Esophagus muscularis mucosa (tissue), 4 donors: Measurements from ENCODE around the gene GBF1. TPM values are rescaled to one million over a fixed set of nuclear protein-coding genes. Genes with fewer than 3 reads are reported as not detected.

ENCODE experiments used
- DNase-seq: peaks from one replicate; pipeline ENCODE4 v3.0.0-alpha.2; 2017; ENCODE audit errors: extremely low spot score
- H3K27ac ChIP-seq, 4 donors: fragments of 200-600 bp; sonication (generic); replicated peaks in 1 of 4; 1 replicate in 3 of 4; 2 replicates in 1 of 4; pipeline ENCODE4 v1.5.1; 2016 to 2019; ENCODE audit warnings: mild to moderate bottlenecking in 1 of 4
- H3K27me3 ChIP-seq, 4 donors: fragments of 200-600 bp; sonication (generic); one replicate each; pipeline versions ENCODE4 v1.5.1 to v1.6.0; 2016 to 2019
- H3K36me3 ChIP-seq, 4 donors: fragments of 200-600 bp; sonication (generic); one replicate each; pipeline ENCODE4 v1.5.1; 2016 to 2019
- H3K4me1 ChIP-seq, 4 donors: fragments of 200-600 bp; sonication (generic); one replicate each; pipeline ENCODE4 v1.5.1; 2016 to 2019
- H3K4me3 ChIP-seq, 4 donors: fragments of 200-600 bp; sonication (generic); 1 replicate in 2 of 4; 2 replicates in 2 of 4; pipeline ENCODE4 v1.5.1; 2016 to 2019; ENCODE audit warnings: mild to moderate bottlenecking in 4 of 4, moderate library complexity in 1 of 4
- H3K9me3 ChIP-seq, 4 donors: fragments of 200-600 bp; sonication (generic); 1 replicate in 3 of 4; 2 replicates in 1 of 4; pipeline ENCODE4 v1.5.1; 2016 to 2019
- CTCF ChIP-seq, 3 experiments: fragments of 200-600 bp in 2 of 3; fragments of 450-650 bp in 1 of 3; sonication (generic) in 2 of 3; IDR thresholded peaks; one replicate each; pipeline ENCODE4 v1.5.1; 2017 to 2019; ENCODE audit warnings: antibody characterized with exemption in 3 of 3, mild to moderate bottlenecking in 2 of 3, moderate library complexity in 1 of 3
- EP300 ChIP-seq: sonication (generic); formaldehyde crosslinking; IDR thresholded peaks from one replicate; pipeline ENCODE4 v1.6.1; 2017; ENCODE audit warnings: antibody characterized with exemption
- POLR2A ChIP-seq: fragments of 450-650 bp; IDR thresholded peaks from one replicate; pipeline ENCODE4 v1.6.1; 2017; ENCODE audit warnings: antibody characterized with exemption, moderate library complexity, mild to moderate bottlenecking, low read depth
- POLR2AphosphoS5 ChIP-seq, 2 donors: sonication (generic); formaldehyde crosslinking; IDR thresholded peaks; one replicate each; pipeline ENCODE4 v1.6.1; 2017; ENCODE audit warnings: antibody characterized with exemption in 2 of 2
- WGBS: methylation state at CpG from one replicate; pipeline ENCODE4 v1.1.5; 2018; 5-methylcytosine and 5-hydroxymethylcytosine counted together
- intact Hi-C: fragments of 100-400 bp; cut with DNase I; formaldehyde crosslinking; loops from one replicate; pipeline ENCODE4 v1.15.1; 2023
- total RNA-seq, 4 donors: library from RNA; depleted of rRNA; stranded (reverse); fragments of >200 nt; gene quantifications; one replicate each; pipeline versions ENCODE4 v1.1.0 to v1.2.1, GENCODE V29; 2016

The GBF1 gene
- total RNA-seq, 4 donors from 2014 or later = 33.1 to 52.4 (median 40.0) TPM

DNA sequence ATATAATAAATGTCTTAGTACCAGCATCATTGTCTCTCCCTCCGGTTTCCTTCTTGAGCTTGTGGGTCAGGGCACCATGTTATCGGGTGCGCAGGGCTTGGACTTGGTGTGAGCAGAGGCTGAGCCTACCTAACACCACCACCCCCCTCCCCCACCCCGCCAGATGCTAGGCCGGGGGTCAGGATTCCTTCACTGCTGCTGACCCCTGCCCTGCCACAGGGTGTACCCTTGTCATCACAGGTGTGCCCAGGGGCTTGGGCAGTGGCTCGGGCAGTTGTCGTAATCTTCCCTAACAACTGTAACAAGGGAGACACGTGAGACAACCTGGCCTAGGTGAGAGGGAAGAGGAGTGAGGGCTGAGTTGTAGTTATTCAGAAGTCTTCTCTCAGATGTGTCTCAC lies 137.5 kb downstream of the GBF1 start:
- Histone ChIP-seq H3K4me1 (peaks cover 0 to 14% (median 8%) of the 10 kb centered on the region in 4 donors), H3K36me3 (peaks cover 41 to 57% (median 53%) of the 10 kb centered on the region in 4 donors), H3K9me3 (no peaks in the 10 kb centered on the region), H3K27ac (no peak overlapping the region), H3K27me3 (no peaks in the 10 kb centered on the region), H3K4me3 (no peak overlapping the region)
- TF ChIP-seq POLR2AphosphoS5 (IDR thresholded peaks at IDR 0.05) = no peak
- no peak for TF ChIP-seq CTCF (IDR thresholded peaks at IDR 0.05)
- TF ChIP-seq POLR2A = no peak
- no peak for TF ChIP-seq EP300
- intact Hi-C loops = no loop called here
- 82% methylated on average over 8 of the region's 8 CpGs for WGBS
- DNase-seq = no peak

DNA sequence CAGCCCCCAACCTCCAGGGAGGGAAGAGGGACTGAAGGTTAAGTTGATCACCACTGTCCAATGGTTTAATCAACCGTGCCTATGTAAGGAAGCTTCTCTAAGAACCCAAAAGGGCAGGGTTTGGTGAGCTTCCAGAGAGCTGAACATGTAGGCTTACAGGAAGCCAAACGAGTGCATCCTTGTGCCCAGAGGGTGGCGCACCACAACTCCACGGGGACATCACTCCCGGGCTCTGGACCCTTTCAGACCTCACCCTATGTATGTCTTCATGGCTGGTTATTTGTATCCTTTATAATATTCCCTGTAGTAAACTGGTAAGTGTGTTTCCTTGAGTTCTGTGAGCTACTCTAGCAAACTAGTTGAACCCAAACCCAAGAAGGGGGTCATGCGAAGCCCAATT lies 138.7 kb downstream of the GBF1 start:
- 44% methylated on average over 5 of the region's 6 CpGs for WGBS
- Histone ChIP-seq H3K27me3 (no peaks in the 10 kb centered on the region), H3K27ac (no peak overlapping the region), H3K4me1 (peaks cover 0 to 14% (median 8%) of the 10 kb centered on the region in 4 donors), H3K36me3 (peaks cover 29 to 45% (median 41%) of the 10 kb centered on the region in 4 donors), H3K9me3 (no peaks in the 10 kb centered on the region), H3K4me3 (no peak overlapping the region)
- intact Hi-C loops = no loop called here
- TF ChIP-seq CTCF (IDR thresholded peaks at IDR 0.05) (peak in 1 of 3 experiments; percentile 16), EP300 (no peak)
- DNase-seq = no peak

GRCh38 chr10:102384606-102385429 lies 139.5 kb downstream of the GBF1 start:
- Histone ChIP-seq H3K27me3 (no peaks in the 10 kb centered on the region), H3K9me3 (no peaks in the 10 kb centered on the region), H3K4me3 (no peak overlapping the region), H3K36me3 (peaks cover 22 to 37% (median 34%) of the 10 kb centered on the region in 4 donors), H3K4me1 (peaks cover 0 to 14% (median 8%) of the 10 kb centered on the region in 4 donors), H3K27ac (peak overlapping the region in 1 of 4 donors; percentile 16)
- intact Hi-C loops = no loop called here
- WGBS = 76% methylated on average over 3 of the region's 4 CpGs
- no peak for DNase-seq
- TF ChIP-seq POLR2A = no peak
- no peak for TF ChIP-seq POLR2AphosphoS5 (IDR thresholded peaks at IDR 0.05)
- no peak for TF ChIP-seq EP300
- TF ChIP-seq CTCF (IDR thresholded peaks at IDR 0.05) = no peak

- intact Hi-C loops = loop anchor here (5.0 kb wide), 3 partner anchors 87 to 192 kb away; no protein-coding TSS in a partner anchor
- H3K36me3 ChIP-seq = no peaks in the 10 kb centered on the region
- no peak overlapping the region for H3K4me3 ChIP-seq
- no peaks in the 10 kb centered on the region for H3K9me3 ChIP-seq
- TF ChIP-seq CTCF (IDR thresholded peaks at IDR 0.05) (no peak), POLR2A (no peak), EP300 (no peak), POLR2AphosphoS5 (IDR thresholded peaks at IDR 0.05) (no peak)
- no peak for DNase-seq
- 93% methylated on average over 3 of the region's 3 CpGs for WGBS
- H3K27ac ChIP-seq = no peak overlapping the region
- peaks cover 6 to 24% (median 21%) of the 10 kb centered on the region in 4 donors for H3K4me1 ChIP-seq
- no peaks in the 10 kb centered on the region for H3K27me3 ChIP-seq
These were observed 144.6 kb downstream of the GBF1 start for GRCh38 chr10:102389894-102390293.
